Measurements from ENCODE around the gene FBXO28. TPM values are rescaled to one million over a fixed set of nuclear protein-coding genes. Genes with fewer than 3 reads are reported as not detected.

FBXO28 gene
- total and polyA plus RNA-seq, 10 of the 15 experiments (the other 5 are each of a cell fraction or from before 2014, with no cell fraction given), result 4.3 to 23.2 (median 18.4) TPM

GRCh38 chr1:224193319-224193966, 79.5 kb downstream of the FBXO28 start:
- peaks cover 2 to 21% of the 10 kb centered on the region in 2 experiments for H3K36me3 ChIP-seq (ENCODE audit: control insufficient read depth in 2 of 2, insufficient read depth in 2 of 2, low read length in 1 of 2)
- peaks cover 15% of the 10 kb centered on the region for H3K79me2 ChIP-seq (ENCODE audit: control insufficient read depth, insufficient read depth, low read length)
- POLR2A ChIA-PET, result interaction anchor here (0.6 to 1.7 kb wide), 2 partner anchors 11 to 28 kb away, joined by 3 to 7 read pairs; no protein-coding TSS in a partner anchor
- intact Hi-C loops (cut with micrococcal nuclease; ENCODE audit: unreplicated experiment), result no loop called here
- TF ChIP-seq EP300 (IDR thresholded peaks at IDR 0.05; ENCODE audit: borderline replicate concordance in 1 of 2, control insufficient read depth in 1 of 2, low read depth in 2 of 2, low read length in 2 of 2), result no peak
- peak; percentile 7; the same call in 1 of the 2 replicates for TF ChIP-seq RUNX3 (IDR thresholded peaks at IDR 0.05; ENCODE audit: low read length)
- CTCF ChIA-PET, result interaction anchor here (0.6 kb wide), 1 partner anchor 144 kb away, joined by 3 read pairs; no protein-coding TSS in a partner anchor
- no TSS peak for BruUV-seq (replicated peaks)
- ATAC-seq (no peak), FAIRE-seq (no peak), DNase-seq (ENCODE audit: low read depth, low spot score) (no peak)
- H4K20me1 ChIP-seq (ENCODE audit: control insufficient read depth, insufficient read depth), result no peaks in the 10 kb centered on the region
- RAD21 ChIA-PET (ENCODE audit: unreplicated experiment), result interaction anchor here (0.6 to 1.3 kb wide), 5 partner anchors 10 to 58 kb away, joined by 3 to 5 read pairs (median 4); partner anchors contain the start of gene DEGS1
- H3K9ac ChIP-seq (ENCODE audit: control insufficient read depth, insufficient read depth, low read length), result no peak overlapping the region
- no peaks in the 10 kb centered on the region for H3K9me3 ChIP-seq (replicated peaks; ENCODE audit: control insufficient read depth, insufficient read depth, low read length)
- no peak overlapping the region for H2AFZ ChIP-seq (ENCODE audit: control insufficient read depth, low read depth, low read length)
- WGBS (ENCODE audit: insufficient coverage, insufficient replicate concordance, low lambda C conversion rate, missing lambda C conversion rate), result 67% methylated on average over 8 of the region's 8 CpGs
- in situ Hi-C loops (cut with MboI), result no loop called here
- H3K4me3 ChIP-seq, result no peak overlapping the region
- SMC1A ChIA-PET (ENCODE audit: uncharacterized antibody, unreplicated experiment), result interaction anchor here (1.0 to 2.1 kb wide), 4 partner anchors 10 to 77 kb away, joined by 3 to 12 read pairs (median 7); partner anchors contain the start of gene DEGS1
- H3K4me2 ChIP-seq (ENCODE audit: control insufficient read depth, insufficient read depth), result no peak overlapping the region
- no peaks in the 10 kb centered on the region; the same call in 1 of the 2 replicates for H3K4me1 ChIP-seq (ENCODE audit: control insufficient read depth, insufficient read depth, low read length)
- no peaks in the 10 kb centered on the region for H3K27me3 ChIP-seq (replicated peaks in 1 of 2; ENCODE audit: control insufficient read depth in 2 of 2, insufficient read depth in 2 of 2, low read length in 1 of 2)
- H3K27ac ChIP-seq (ENCODE audit: control insufficient read depth, insufficient read depth), result no peak overlapping the region

GRCh38 chr1:224196813-224197600, 83.1 kb downstream of the FBXO28 start:
- SMC1A ChIA-PET (ENCODE audit: uncharacterized antibody, unreplicated experiment), result interaction anchor here (1.3 kb wide), 1 partner anchor 40 kb away, joined by 3 read pairs; no protein-coding TSS in a partner anchor
- Histone ChIP-seq H3K27me3 (replicated peaks in 1 of 2; ENCODE audit: control insufficient read depth in 2 of 2, insufficient read depth in 2 of 2, low read length in 1 of 2) (no peaks in the 10 kb centered on the region), H3K79me2 (ENCODE audit: control insufficient read depth, insufficient read depth, low read length) (no peaks in the 10 kb centered on the region), H3K4me2 (ENCODE audit: control insufficient read depth, insufficient read depth) (no peak overlapping the region), H3K9ac (ENCODE audit: control insufficient read depth, insufficient read depth, low read length) (no peak overlapping the region), H3K4me1 (ENCODE audit: control insufficient read depth, insufficient read depth, low read length) (no peaks in the 10 kb centered on the region; the same call in 1 of the 2 replicates), H3K4me3 (no peak overlapping the region), H3K27ac (ENCODE audit: control insufficient read depth, insufficient read depth) (no peak overlapping the region), H3K36me3 (ENCODE audit: control insufficient read depth in 2 of 2, insufficient read depth in 2 of 2, low read length in 1 of 2) (peaks cover 2 to 14% of the 10 kb centered on the region in 2 experiments; a peak in 3 of 4 replicates), H4K20me1 (ENCODE audit: control insufficient read depth, insufficient read depth) (no peaks in the 10 kb centered on the region; the same call in 1 of the 2 replicates), H3K9me3 (replicated peaks; ENCODE audit: control insufficient read depth, insufficient read depth, low read length) (no peaks in the 10 kb centered on the region), H2AFZ (ENCODE audit: control insufficient read depth, low read depth, low read length) (no peak overlapping the region)
- ATAC-seq, result no peak
- CTCF ChIA-PET, result interaction anchor here (0.6 kb wide), 1 partner anchor 1471 kb away, joined by 3 read pairs; no protein-coding TSS in a partner anchor
- RAD21 ChIA-PET (ENCODE audit: unreplicated experiment), result interaction anchor here (1.4 kb wide), 1 partner anchor 133 kb away, joined by 4 read pairs; the partner anchor contains the start of gene NVL
- POLR2A ChIA-PET, result interaction anchor here (0.7 kb wide), 1 partner anchor 10 kb away, joined by 4 read pairs; no protein-coding TSS in a partner anchor
- 78% methylated on average over 5 of the region's 5 CpGs for WGBS (ENCODE audit: insufficient coverage, insufficient replicate concordance, low lambda C conversion rate, missing lambda C conversion rate)
- no peak for DNase-seq (ENCODE audit: low read depth, low spot score)
- intact Hi-C loops (cut with micrococcal nuclease; ENCODE audit: unreplicated experiment), result no loop called here
- no peak for FAIRE-seq
- in situ Hi-C loops (cut with MboI), result no loop called here
- BruUV-seq (replicated peaks), result no TSS peak
- no peak for TF ChIP-seq NR2C2 (IDR thresholded peaks at IDR 0.05; ENCODE audit: borderline replicate concordance, control insufficient read depth, insufficient read length, low read depth)
- TF ChIP-seq RCOR1 (conservative IDR thresholded peaks at IDR 0.05; ENCODE audit: low read depth, low read length), result no peak
- no peak for TF ChIP-seq RELA (IDR thresholded peaks at IDR 0.05; ENCODE audit: borderline replicate concordance, partially characterized antibody)
- no peak for TF ChIP-seq RFX5 (IDR thresholded peaks at IDR 0.05; ENCODE audit: low read depth, low read length)
- no peak for TF ChIP-seq ATF3 (IDR thresholded peaks at IDR 0.05; ENCODE audit: borderline replicate concordance, extremely low read depth, low read depth, low read length)
- TF ChIP-seq ZNF24 (IDR thresholded peaks at IDR 0.05), result no peak
- no peak for TF ChIP-seq ZZZ3 (IDR thresholded peaks at IDR 0.05; ENCODE audit: control insufficient read depth, insufficient read length, low read depth)
- no peak for TF ChIP-seq CHD4 (IDR thresholded peaks at IDR 0.05)
- no peak for TF ChIP-seq CBFB (IDR thresholded peaks at IDR 0.05; ENCODE audit: low read depth)
- TF ChIP-seq MXI1 (IDR thresholded peaks at IDR 0.05; ENCODE audit: low read depth, low read length), result no peak
- no peak for TF ChIP-seq FOS (IDR thresholded peaks at IDR 0.05; ENCODE audit: borderline replicate concordance, extremely low read depth, insufficient read length)
- TF ChIP-seq KDM1A (IDR thresholded peaks at IDR 0.05; ENCODE audit: borderline replicate concordance), result no peak
- no peak for TF ChIP-seq KLF5 (IDR thresholded peaks at IDR 0.05; ENCODE audit: partially characterized antibody)
